AG09309 (cell line): ENCODE results near the gene IGFBP7.

Source experiments
- DNase-seq: peaks from one replicate; pipeline ENCODE4 v3.0.0-alpha.2; 2010; ENCODE audit warnings: low read depth
- H3K4me3 ChIP-seq: 2 replicates; pipeline ENCODE4 v1.5.1; 2011; ENCODE audit warnings: mild to moderate bottlenecking, low read depth, low read length, moderate library complexity; ENCODE audit not compliant: control insufficient read depth
- CTCF ChIP-seq: IDR thresholded peaks from 2 replicates; pipeline ENCODE4 v1.5.1; 2011; ENCODE audit warnings: mild to moderate bottlenecking, low read depth, low read length, inconsistent platforms; ENCODE audit not compliant: insufficient read depth, control insufficient read depth; ENCODE audit errors: missing control alignments

Gene IGFBP7

GRCh38 chr4:57086031-57086723, 24.0 kb downstream of the IGFBP7 start:
- no peak overlapping the region for H3K4me3 ChIP-seq
- TF ChIP-seq CTCF = no peak
- DNase-seq = no peak

GRCh38 chr4:57085278-57085677, 24.9 kb downstream of the IGFBP7 start:
- TF ChIP-seq CTCF = no peak
- no peak for DNase-seq
- no peak overlapping the region for H3K4me3 ChIP-seq

- TF ChIP-seq CTCF = no peak
- DNase-seq = no peak
- no peak overlapping the region for H3K4me3 ChIP-seq
These were observed 25.8 kb downstream of the IGFBP7 start for GRCh38 chr4:57084360-57084759.

GRCh38 chr4:57083090-57083489, 27.1 kb downstream of the IGFBP7 start:
- TF ChIP-seq CTCF = no peak
- no peak overlapping the region for H3K4me3 ChIP-seq
- DNase-seq = no peak

GRCh38 chr4:57081651-57082621, 28.2 kb downstream of the IGFBP7 start:
- DNase-seq = no peak
- no peak overlapping the region for H3K4me3 ChIP-seq
- no peak for TF ChIP-seq CTCF

- peak; percentile 97 for DNase-seq
- no peak for TF ChIP-seq CTCF
- no peak overlapping the region for H3K4me3 ChIP-seq
These were observed 29.2 kb downstream of the IGFBP7 start for GRCh38 chr4:57080781-57081650.
